ENCODE results near the gene PGPEP1.

PGPEP1 gene

GRCh38 chr19:18328340-18329034 is 11.9 kb upstream of the PGPEP1 start:
- TF ChIP-seq EP300 (IDR thresholded peaks at IDR 0.05; ENCODE audit: borderline replicate concordance) (no peak), TAF1 (IDR thresholded peaks at IDR 0.05; ENCODE audit: low read depth) (no peak), TCF12 (IDR thresholded peaks at IDR 0.05; ENCODE audit: low read depth) (no peak), TEAD4 (IDR thresholded peaks at IDR 0.05) (peak; percentile 28; the same call in 1 of the 2 replicates), MAX (IDR thresholded peaks at IDR 0.05) (peak; percentile 79; the same call in 1 of the 2 replicates), RAD21 (IDR thresholded peaks at IDR 0.05; ENCODE audit: low read depth) (peak; percentile 84), FOXM1 (IDR thresholded peaks at IDR 0.05; ENCODE audit: borderline replicate concordance, low read depth) (peak; percentile 55; the same call in 1 of the 2 replicates)
- TF ChIP-seq, protein P1, sequence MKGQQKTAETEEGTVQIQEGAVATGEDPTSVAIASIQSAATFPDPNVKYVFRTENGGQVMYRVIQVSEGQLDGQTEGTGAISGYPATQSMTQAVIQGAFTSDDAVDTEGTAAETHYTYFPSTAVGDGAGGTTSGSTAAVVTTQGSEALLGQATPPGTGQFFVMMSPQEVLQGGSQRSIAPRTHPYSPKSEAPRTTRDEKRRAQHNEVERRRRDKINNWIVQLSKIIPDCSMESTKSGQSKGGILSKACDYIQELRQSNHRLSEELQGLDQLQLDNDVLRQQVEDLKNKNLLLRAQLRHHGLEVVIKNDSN (IDR thresholded peaks at IDR 0.05): no peak

GRCh38 chr19:18329035-18329376 is 11.4 kb upstream of the PGPEP1 start:
- TF ChIP-seq MAX (IDR thresholded peaks at IDR 0.05) (no peak), TCF12 (IDR thresholded peaks at IDR 0.05; ENCODE audit: low read depth) (no peak), EP300 (IDR thresholded peaks at IDR 0.05; ENCODE audit: borderline replicate concordance) (no peak), TAF1 (IDR thresholded peaks at IDR 0.05; ENCODE audit: low read depth) (no peak), ZBTB7A (IDR thresholded peaks at IDR 0.05; ENCODE audit: low read depth) (no peak), YY1 (IDR thresholded peaks at IDR 0.05; ENCODE audit: low read depth) (no peak)
- TF ChIP-seq, protein P2, sequence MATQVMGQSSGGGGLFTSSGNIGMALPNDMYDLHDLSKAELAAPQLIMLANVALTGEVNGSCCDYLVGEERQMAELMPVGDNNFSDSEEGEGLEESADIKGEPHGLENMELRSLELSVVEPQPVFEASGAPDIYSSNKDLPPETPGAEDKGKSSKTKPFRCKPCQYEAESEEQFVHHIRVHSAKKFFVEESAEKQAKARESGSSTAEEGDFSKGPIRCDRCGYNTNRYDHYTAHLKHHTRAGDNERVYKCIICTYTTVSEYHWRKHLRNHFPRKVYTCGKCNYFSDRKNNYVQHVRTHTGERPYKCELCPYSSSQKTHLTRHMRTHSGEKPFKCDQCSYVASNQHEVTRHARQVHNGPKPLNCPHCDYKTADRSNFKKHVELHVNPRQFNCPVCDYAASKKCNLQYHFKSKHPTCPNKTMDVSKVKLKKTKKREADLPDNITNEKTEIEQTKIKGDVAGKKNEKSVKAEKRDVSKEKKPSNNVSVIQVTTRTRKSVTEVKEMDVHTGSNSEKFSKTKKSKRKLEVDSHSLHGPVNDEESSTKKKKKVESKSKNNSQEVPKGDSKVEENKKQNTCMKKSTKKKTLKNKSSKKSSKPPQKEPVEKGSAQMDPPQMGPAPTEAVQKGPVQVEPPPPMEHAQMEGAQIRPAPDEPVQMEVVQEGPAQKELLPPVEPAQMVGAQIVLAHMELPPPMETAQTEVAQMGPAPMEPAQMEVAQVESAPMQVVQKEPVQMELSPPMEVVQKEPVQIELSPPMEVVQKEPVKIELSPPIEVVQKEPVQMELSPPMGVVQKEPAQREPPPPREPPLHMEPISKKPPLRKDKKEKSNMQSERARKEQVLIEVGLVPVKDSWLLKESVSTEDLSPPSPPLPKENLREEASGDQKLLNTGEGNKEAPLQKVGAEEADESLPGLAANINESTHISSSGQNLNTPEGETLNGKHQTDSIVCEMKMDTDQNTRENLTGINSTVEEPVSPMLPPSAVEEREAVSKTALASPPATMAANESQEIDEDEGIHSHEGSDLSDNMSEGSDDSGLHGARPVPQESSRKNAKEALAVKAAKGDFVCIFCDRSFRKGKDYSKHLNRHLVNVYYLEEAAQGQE (IDR thresholded peaks at IDR 0.05; ENCODE audit: low read depth): no peak
- TF ChIP-seq, protein P1 (IDR thresholded peaks at IDR 0.05): no peak

GRCh38 chr19:18330868-18331267 is 9.5 kb upstream of the PGPEP1 start:
- TF ChIP-seq TAF1 (IDR thresholded peaks at IDR 0.05; ENCODE audit: low read depth) (no peak), YY1 (IDR thresholded peaks at IDR 0.05; ENCODE audit: low read depth) (no peak), TEAD4 (IDR thresholded peaks at IDR 0.05) (peak; percentile 77), NFIC (IDR thresholded peaks at IDR 0.05) (no peak), TCF12 (IDR thresholded peaks at IDR 0.05; ENCODE audit: low read depth) (peak; percentile 70), RAD21 (IDR thresholded peaks at IDR 0.05; ENCODE audit: low read depth) (no peak), EP300 (IDR thresholded peaks at IDR 0.05; ENCODE audit: borderline replicate concordance) (peak; percentile 65; the same call in 1 of the 2 replicates), FOXM1 (IDR thresholded peaks at IDR 0.05; ENCODE audit: borderline replicate concordance, low read depth) (no peak), ZBTB7A (IDR thresholded peaks at IDR 0.05; ENCODE audit: low read depth) (no peak)
- TF ChIP-seq, protein P2 (IDR thresholded peaks at IDR 0.05; ENCODE audit: low read depth): no peak

- no peak for TF ChIP-seq RAD21 (IDR thresholded peaks at IDR 0.05; ENCODE audit: low read depth)
- TF ChIP-seq TEAD4 (IDR thresholded peaks at IDR 0.05): no peak
- no peak for TF ChIP-seq ZBTB7A (IDR thresholded peaks at IDR 0.05; ENCODE audit: low read depth)
- TF ChIP-seq, protein P2 (IDR thresholded peaks at IDR 0.05; ENCODE audit: low read depth): no peak
- no peak for TF ChIP-seq CEBPB (IDR thresholded peaks at IDR 0.05)
Observed at GRCh38 chr19:18332917-18333530, 7.4 kb upstream of the PGPEP1 start.

- TF ChIP-seq TEAD4 (IDR thresholded peaks at IDR 0.05) (0 out of 2 replicates have a peak, but pooled peaks have one; percentile 22), TCF12 (IDR thresholded peaks at IDR 0.05; ENCODE audit: low read depth) (0 out of 2 replicates have a peak, but pooled peaks have one; percentile 25), ZBTB7A (IDR thresholded peaks at IDR 0.05; ENCODE audit: low read depth) (0 out of 2 replicates have a peak, but pooled peaks have one; percentile 29), CEBPB (IDR thresholded peaks at IDR 0.05) (peak; percentile 80), EP300 (IDR thresholded peaks at IDR 0.05; ENCODE audit: borderline replicate concordance) (0 out of 2 replicates have a peak, but pooled peaks have one; percentile 28), FOXM1 (IDR thresholded peaks at IDR 0.05; ENCODE audit: borderline replicate concordance, low read depth) (peak; percentile 74), RAD21 (IDR thresholded peaks at IDR 0.05; ENCODE audit: low read depth) (no peak), CREB1 (IDR thresholded peaks at IDR 0.05; ENCODE audit: low read depth) (no peak), NFIC (IDR thresholded peaks at IDR 0.05) (peak; percentile 34; the same call in 1 of the 2 replicates)
- TF ChIP-seq, protein P1 (IDR thresholded peaks at IDR 0.05): no peak
Observed at GRCh38 chr19:18333680-18334079, 6.7 kb upstream of the PGPEP1 start.
